PFSK-1 (cell line): ENCODE measurements around the gene CYP2W1.

Experiments used
- POLR2AphosphoS5 ChIP-seq: IDR thresholded peaks from 2 replicates; pipeline ENCODE4 v1.6.1; 2012; ENCODE audit warnings: low read depth, mild to moderate bottlenecking, control low read depth, low read length, moderate library complexity
- SIN3A ChIP-seq: IDR thresholded peaks from 2 replicates; pipeline ENCODE4 v1.6.1; 2012; ENCODE audit warnings: mild to moderate bottlenecking, low read length, moderate library complexity, borderline replicate concordance; ENCODE audit not compliant: insufficient read depth
- TF ChIP-seq, protein P1 (sequence below), 2 experiments: IDR thresholded peaks; 2 replicates each; pipeline versions ENCODE4 v1.6.1 to v1.8.0; 2011 to 2012; ENCODE audit warnings: low read depth in 2 of 2, low read length in 2 of 2, control low read depth in 1 of 2, inconsistent platforms in 1 of 2, mild to moderate bottlenecking in 1 of 2, moderate library complexity in 1 of 2; ENCODE audit not compliant: insufficient read depth in 1 of 2

DNA sequence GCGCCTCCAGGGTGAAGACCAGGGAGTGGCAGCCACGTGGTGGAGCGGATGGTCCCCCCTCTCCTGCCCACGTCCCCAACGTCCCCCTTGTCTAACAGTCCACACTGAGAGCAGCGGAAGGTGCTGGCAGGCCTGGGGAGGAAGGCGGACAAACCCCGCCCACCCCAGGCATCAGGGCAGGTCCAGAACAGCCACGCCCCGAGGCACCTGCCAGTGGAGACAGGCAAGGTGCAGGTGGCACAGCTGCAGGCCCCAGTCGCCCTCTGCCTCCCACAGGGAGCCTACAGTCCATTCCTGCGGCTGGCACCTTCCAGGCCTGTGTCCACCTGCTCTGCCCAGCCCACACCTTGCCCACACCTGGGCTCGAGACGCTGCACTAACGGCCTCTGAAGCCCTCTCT is 24.9 kb downstream of the CYP2W1 start:
- TF ChIP-seq, protein P1, sequence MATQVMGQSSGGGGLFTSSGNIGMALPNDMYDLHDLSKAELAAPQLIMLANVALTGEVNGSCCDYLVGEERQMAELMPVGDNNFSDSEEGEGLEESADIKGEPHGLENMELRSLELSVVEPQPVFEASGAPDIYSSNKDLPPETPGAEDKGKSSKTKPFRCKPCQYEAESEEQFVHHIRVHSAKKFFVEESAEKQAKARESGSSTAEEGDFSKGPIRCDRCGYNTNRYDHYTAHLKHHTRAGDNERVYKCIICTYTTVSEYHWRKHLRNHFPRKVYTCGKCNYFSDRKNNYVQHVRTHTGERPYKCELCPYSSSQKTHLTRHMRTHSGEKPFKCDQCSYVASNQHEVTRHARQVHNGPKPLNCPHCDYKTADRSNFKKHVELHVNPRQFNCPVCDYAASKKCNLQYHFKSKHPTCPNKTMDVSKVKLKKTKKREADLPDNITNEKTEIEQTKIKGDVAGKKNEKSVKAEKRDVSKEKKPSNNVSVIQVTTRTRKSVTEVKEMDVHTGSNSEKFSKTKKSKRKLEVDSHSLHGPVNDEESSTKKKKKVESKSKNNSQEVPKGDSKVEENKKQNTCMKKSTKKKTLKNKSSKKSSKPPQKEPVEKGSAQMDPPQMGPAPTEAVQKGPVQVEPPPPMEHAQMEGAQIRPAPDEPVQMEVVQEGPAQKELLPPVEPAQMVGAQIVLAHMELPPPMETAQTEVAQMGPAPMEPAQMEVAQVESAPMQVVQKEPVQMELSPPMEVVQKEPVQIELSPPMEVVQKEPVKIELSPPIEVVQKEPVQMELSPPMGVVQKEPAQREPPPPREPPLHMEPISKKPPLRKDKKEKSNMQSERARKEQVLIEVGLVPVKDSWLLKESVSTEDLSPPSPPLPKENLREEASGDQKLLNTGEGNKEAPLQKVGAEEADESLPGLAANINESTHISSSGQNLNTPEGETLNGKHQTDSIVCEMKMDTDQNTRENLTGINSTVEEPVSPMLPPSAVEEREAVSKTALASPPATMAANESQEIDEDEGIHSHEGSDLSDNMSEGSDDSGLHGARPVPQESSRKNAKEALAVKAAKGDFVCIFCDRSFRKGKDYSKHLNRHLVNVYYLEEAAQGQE (IDR thresholded peaks at IDR 0.05; ENCODE audit: insufficient read depth in 1 of 2, low read depth in 2 of 2, low read length in 2 of 2), result no peak
- TF ChIP-seq SIN3A, result no peak
- no peak for TF ChIP-seq POLR2AphosphoS5
